ENCODE results near the gene MPZ.

DNA sequence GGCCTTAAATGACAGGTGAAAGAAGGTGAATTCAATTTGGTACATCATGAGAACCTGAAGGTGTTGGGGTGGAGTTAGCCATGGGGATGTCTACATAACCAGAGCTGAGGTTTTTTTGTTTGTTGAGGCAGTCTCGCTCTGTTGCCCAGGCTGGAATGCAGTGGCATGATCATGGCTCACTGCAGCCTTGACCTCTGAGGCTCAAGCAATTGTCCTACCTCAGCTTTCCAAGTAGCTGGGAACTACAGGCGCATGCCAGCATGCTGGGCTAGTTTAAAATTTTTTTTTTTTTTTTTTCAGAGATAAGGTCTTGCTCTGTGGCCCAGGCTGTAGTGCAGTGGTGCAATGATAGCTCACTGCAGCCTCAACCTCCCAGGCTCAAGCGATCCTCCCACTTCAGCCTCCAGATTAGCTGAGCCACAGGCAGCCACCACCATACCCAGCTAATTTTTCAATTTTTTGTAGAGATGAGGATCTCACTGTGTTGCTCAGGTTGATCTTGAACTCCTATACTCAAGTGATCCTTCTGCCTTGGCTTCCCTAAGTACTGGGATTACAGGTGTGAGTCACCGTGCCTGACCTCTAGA, 1.9 kb upstream of the MPZ start:
- TF ChIP-seq, protein P1, sequence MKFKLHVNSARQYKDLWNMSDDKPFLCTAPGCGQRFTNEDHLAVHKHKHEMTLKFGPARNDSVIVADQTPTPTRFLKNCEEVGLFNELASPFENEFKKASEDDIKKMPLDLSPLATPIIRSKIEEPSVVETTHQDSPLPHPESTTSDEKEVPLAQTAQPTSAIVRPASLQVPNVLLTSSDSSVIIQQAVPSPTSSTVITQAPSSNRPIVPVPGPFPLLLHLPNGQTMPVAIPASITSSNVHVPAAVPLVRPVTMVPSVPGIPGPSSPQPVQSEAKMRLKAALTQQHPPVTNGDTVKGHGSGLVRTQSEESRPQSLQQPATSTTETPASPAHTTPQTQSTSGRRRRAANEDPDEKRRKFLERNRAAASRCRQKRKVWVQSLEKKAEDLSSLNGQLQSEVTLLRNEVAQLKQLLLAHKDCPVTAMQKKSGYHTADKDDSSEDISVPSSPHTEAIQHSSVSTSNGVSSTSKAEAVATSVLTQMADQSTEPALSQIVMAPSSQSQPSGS (tag by site-specific recombination; IDR thresholded peaks at IDR 0.05; ENCODE audit: low read depth) = no peak
- TF ChIP-seq, protein P2, sequence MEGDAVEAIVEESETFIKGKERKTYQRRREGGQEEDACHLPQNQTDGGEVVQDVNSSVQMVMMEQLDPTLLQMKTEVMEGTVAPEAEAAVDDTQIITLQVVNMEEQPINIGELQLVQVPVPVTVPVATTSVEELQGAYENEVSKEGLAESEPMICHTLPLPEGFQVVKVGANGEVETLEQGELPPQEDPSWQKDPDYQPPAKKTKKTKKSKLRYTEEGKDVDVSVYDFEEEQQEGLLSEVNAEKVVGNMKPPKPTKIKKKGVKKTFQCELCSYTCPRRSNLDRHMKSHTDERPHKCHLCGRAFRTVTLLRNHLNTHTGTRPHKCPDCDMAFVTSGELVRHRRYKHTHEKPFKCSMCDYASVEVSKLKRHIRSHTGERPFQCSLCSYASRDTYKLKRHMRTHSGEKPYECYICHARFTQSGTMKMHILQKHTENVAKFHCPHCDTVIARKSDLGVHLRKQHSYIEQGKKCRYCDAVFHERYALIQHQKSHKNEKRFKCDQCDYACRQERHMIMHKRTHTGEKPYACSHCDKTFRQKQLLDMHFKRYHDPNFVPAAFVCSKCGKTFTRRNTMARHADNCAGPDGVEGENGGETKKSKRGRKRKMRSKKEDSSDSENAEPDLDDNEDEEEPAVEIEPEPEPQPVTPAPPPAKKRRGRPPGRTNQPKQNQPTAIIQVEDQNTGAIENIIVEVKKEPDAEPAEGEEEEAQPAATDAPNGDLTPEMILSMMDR (tag by site-specific recombination; IDR thresholded peaks at IDR 0.05) = no peak
- no peak for TF ChIP-seq HOXA7 (CRISPR knock-in tag; IDR thresholded peaks at IDR 0.05; ENCODE audit: borderline replicate concordance)
- TF ChIP-seq ZNF621 (tag by site-specific recombination; IDR thresholded peaks at IDR 0.05) = no peak
- TF ChIP-seq ZNF777 (tag by site-specific recombination; IDR thresholded peaks at IDR 0.05; ENCODE audit: borderline replicate concordance) = no peak
- no peak for TF ChIP-seq ZNF2 (tag by site-specific recombination; IDR thresholded peaks at IDR 0.05)
- TF ChIP-seq, protein P3, sequence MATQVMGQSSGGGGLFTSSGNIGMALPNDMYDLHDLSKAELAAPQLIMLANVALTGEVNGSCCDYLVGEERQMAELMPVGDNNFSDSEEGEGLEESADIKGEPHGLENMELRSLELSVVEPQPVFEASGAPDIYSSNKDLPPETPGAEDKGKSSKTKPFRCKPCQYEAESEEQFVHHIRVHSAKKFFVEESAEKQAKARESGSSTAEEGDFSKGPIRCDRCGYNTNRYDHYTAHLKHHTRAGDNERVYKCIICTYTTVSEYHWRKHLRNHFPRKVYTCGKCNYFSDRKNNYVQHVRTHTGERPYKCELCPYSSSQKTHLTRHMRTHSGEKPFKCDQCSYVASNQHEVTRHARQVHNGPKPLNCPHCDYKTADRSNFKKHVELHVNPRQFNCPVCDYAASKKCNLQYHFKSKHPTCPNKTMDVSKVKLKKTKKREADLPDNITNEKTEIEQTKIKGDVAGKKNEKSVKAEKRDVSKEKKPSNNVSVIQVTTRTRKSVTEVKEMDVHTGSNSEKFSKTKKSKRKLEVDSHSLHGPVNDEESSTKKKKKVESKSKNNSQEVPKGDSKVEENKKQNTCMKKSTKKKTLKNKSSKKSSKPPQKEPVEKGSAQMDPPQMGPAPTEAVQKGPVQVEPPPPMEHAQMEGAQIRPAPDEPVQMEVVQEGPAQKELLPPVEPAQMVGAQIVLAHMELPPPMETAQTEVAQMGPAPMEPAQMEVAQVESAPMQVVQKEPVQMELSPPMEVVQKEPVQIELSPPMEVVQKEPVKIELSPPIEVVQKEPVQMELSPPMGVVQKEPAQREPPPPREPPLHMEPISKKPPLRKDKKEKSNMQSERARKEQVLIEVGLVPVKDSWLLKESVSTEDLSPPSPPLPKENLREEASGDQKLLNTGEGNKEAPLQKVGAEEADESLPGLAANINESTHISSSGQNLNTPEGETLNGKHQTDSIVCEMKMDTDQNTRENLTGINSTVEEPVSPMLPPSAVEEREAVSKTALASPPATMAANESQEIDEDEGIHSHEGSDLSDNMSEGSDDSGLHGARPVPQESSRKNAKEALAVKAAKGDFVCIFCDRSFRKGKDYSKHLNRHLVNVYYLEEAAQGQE (tag by site-specific recombination; IDR thresholded peaks at IDR 0.05) = no peak
- no peak for TF ChIP-seq ZNF623 (tag by site-specific recombination; IDR thresholded peaks at IDR 0.05)
- TF ChIP-seq KLF9 (tag by site-specific recombination; IDR thresholded peaks at IDR 0.05; ENCODE audit: low read depth) = no peak
- no peak for TF ChIP-seq TRIM28 (IDR thresholded peaks at IDR 0.05; ENCODE audit: borderline replicate concordance, low read length)
- TF ChIP-seq, protein P4, sequence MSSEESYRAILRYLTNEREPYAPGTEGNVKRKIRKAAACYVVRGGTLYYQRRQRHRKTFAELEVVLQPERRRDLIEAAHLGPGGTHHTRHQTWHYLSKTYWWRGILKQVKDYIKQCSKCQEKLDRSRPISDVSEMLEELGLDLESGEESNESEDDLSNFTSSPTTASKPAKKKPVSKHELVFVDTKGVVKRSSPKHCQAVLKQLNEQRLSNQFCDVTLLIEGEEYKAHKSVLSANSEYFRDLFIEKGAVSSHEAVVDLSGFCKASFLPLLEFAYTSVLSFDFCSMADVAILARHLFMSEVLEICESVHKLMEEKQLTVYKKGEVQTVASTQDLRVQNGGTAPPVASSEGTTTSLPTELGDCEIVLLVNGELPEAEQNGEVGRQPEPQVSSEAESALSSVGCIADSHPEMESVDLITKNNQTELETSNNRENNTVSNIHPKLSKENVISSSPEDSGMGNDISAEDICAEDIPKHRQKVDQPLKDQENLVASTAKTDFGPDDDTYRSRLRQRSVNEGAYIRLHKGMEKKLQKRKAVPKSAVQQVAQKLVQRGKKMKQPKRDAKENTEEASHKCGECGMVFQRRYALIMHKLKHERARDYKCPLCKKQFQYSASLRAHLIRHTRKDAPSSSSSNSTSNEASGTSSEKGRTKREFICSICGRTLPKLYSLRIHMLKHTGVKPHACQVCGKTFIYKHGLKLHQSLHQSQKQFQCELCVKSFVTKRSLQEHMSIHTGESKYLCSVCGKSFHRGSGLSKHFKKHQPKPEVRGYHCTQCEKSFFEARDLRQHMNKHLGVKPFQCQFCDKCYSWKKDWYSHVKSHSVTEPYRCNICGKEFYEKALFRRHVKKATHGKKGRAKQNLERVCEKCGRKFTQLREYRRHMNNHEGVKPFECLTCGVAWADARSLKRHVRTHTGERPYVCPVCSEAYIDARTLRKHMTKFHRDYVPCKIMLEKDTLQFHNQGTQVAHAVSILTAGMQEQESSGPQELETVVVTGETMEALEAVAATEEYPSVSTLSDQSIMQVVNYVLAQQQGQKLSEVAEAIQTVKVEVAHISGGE (tag by site-specific recombination; conservative IDR thresholded peaks at IDR 0.05; ENCODE audit: low read depth) = no peak
- no peak for TF ChIP-seq ZNF274 (IDR thresholded peaks at IDR 0.05; ENCODE audit: low read length)
- no peak for TF ChIP-seq ZNF274 (tag by site-specific recombination; IDR thresholded peaks at IDR 0.05; ENCODE audit: borderline replicate concordance)
